LNCaP clone FGC (cell line): Measurements from ENCODE around the gene TMBIM6.

Experiments used
- DNase-seq: peaks from one replicate; pipeline ENCODE4 v3.0.0-alpha.2; 2011; ENCODE audit warnings: low read depth
- H3K4me3 ChIP-seq: 2 replicates; pipeline ENCODE4 v1.5.1; 2011; ENCODE audit warnings: mild to moderate bottlenecking, low read depth, low read length, control low read depth
- CTCF ChIP-seq: IDR thresholded peaks from 2 replicates; pipeline ENCODE4 v1.5.1; 2012; ENCODE audit warnings: mild to moderate bottlenecking; ENCODE audit not compliant: control insufficient read depth, insufficient read depth; ENCODE audit errors: extremely low read depth

The TMBIM6 gene

GRCh38 chr12:49740930-49741881, at the start of gene TMBIM6:
Gene TMBIM6 (plus strand): TSS chr12:49741557. CDS start chr12:49752494, 10,937 bp downstream.
- TF ChIP-seq CTCF = peak; percentile 89
- DNase-seq = peak; percentile 100
- peak within 1 kb of the TSS; percentile 89 for H3K4me3 ChIP-seq

GRCh38 chr12:49692851-49693250, 48.5 kb upstream of the TMBIM6 start:
- no peak for DNase-seq
- H3K4me3 ChIP-seq = no peak overlapping the region
- TF ChIP-seq CTCF = no peak

GRCh38 chr12:49693931-49694444, 47.4 kb upstream of the TMBIM6 start:
- TF ChIP-seq CTCF = no peak
- H3K4me3 ChIP-seq = no peak overlapping the region
- DNase-seq = no peak

- no peak overlapping the region for H3K4me3 ChIP-seq
- no peak for TF ChIP-seq CTCF
- no peak for DNase-seq
Measured at GRCh38 chr12:49696723-49697122, 44.6 kb upstream of the TMBIM6 start.

- no peak for DNase-seq
- no peak for TF ChIP-seq CTCF
Measured at GRCh38 chr12:49697808-49698207, 43.5 kb upstream of the TMBIM6 start.

GRCh38 chr12:49698619-49699545, 42.5 kb upstream of the TMBIM6 start:
- DNase-seq = no peak
- H3K4me3 ChIP-seq = no peak overlapping the region
- no peak for TF ChIP-seq CTCF

More at GRCh38 chr12:49697808-49698207, 43.5 kb upstream of the TMBIM6 start:
- H3K4me3 ChIP-seq = no peak overlapping the region
